SU-DHL-6 (cell line): ENCODE measurements around the gene BOK.

Experiments used
- EZH2phosphoT487 ChIP-seq: fragments of 200-600 bp; sonication (generic), shearing (Covaris generic); conservative IDR thresholded peaks from 2 replicates; pipeline ENCODE4 v1.6.1; 2018; ENCODE audit warnings: mild to moderate bottlenecking, antibody characterized with exemption, low read length, moderate library complexity, mixed read lengths
- TF ChIP-seq, protein P1 (sequence below): fragments of 200-600 bp; sonication (generic); IDR thresholded peaks from one replicate; pipeline ENCODE4 v1.5.1; 2017; ENCODE audit warnings: antibody characterized with exemption, mild to moderate bottlenecking, low read length, moderate library complexity; ENCODE audit not compliant: insufficient read depth, poor library complexity, severe bottlenecking

DNA sequence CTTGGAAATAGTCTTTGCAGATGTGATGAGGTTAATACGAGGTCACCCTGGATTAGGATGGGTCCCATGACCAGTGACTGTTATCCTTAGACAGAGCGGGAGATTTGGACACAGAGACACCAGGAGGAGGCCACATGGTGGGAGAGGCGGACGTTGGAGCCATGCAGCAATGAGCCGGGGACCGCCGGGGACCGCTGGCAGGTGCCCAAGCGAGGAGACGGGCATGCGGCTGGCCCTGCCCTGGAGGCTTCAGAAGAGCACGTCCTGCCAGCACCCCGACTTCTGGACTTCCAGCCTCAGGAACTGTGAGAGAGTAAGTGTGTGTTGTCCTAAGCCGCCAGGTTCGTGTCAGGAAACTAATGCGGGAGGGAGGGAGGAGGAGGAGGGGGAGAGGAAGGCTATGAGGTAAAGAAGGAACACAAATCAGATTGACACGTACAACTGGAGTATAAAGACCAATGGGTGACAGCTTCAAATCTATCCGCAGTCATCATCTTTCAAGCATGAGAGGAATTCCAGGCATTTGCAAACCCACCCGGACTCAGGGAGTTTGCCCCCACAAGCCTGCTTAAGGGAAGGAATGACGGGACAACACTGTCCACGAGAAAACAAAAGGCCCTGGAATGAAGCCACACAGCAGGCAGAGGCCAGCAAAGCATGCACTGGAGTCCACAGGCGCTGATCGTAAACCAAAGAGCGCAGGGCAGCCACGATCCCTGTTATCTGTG, 11.6 kb upstream of the BOK start:
- TF ChIP-seq, protein P1, sequence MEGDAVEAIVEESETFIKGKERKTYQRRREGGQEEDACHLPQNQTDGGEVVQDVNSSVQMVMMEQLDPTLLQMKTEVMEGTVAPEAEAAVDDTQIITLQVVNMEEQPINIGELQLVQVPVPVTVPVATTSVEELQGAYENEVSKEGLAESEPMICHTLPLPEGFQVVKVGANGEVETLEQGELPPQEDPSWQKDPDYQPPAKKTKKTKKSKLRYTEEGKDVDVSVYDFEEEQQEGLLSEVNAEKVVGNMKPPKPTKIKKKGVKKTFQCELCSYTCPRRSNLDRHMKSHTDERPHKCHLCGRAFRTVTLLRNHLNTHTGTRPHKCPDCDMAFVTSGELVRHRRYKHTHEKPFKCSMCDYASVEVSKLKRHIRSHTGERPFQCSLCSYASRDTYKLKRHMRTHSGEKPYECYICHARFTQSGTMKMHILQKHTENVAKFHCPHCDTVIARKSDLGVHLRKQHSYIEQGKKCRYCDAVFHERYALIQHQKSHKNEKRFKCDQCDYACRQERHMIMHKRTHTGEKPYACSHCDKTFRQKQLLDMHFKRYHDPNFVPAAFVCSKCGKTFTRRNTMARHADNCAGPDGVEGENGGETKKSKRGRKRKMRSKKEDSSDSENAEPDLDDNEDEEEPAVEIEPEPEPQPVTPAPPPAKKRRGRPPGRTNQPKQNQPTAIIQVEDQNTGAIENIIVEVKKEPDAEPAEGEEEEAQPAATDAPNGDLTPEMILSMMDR: no peak
- TF ChIP-seq EZH2phosphoT487: no peak
